Lower leg skin (tissue), 4 donors: ENCODE measurements around the gene TJAP1. TPM values are rescaled to one million over a fixed set of nuclear protein-coding genes. Genes with fewer than 3 reads are reported as not detected.

ENCODE experiments used
- DNase-seq, 2 donors: peaks; one replicate each; pipeline ENCODE4 v3.0.0-alpha.2; 2019; ENCODE audit warnings: low spot score in 2 of 2
- H3K4me3 ChIP-seq: fragments of 200-600 bp; sonication (generic); 2 replicates; pipeline ENCODE4 v1.5.1; 2017; ENCODE audit warnings: mild to moderate bottlenecking, low read depth; ENCODE audit not compliant: poor library complexity, severe bottlenecking
- POLR2A ChIP-seq, 2 donors: fragments of 450-650 bp; IDR thresholded peaks; one replicate each; pipeline ENCODE4 v1.6.1; 2016 to 2017; ENCODE audit warnings: antibody characterized with exemption in 2 of 2, mild to moderate bottlenecking in 1 of 2, moderate library complexity in 1 of 2
- WGBS, 2 donors: methylation state at CpG; one replicate each; pipeline ENCODE4 v1.1.5; 2018; 5-methylcytosine and 5-hydroxymethylcytosine counted together
- intact Hi-C: fragments of 100-400 bp; cut with DNase I; formaldehyde crosslinking; loops from one replicate; pipeline ENCODE4 v1.15.0; 2023; ENCODE audit warnings: low total_unique reads
- total RNA-seq, 4 donors: library from RNA; depleted of rRNA; stranded (reverse); fragments of >200 nt; gene quantifications; one replicate each; pipeline ENCODE4 v1.1.0, GENCODE V29; 2016
- TF ChIP-seq, protein P1 (sequence below), 3 donors: fragments of 450-650 bp; IDR thresholded peaks; one replicate each; pipeline ENCODE4 v1.5.1; 2016; ENCODE audit warnings: antibody characterized with exemption in 3 of 3, mild to moderate bottlenecking in 3 of 3, moderate library complexity in 2 of 3

The TJAP1 gene
- total RNA-seq, 4 donors from 2014 or later, result 15.9 to 30.4 (median 23.8) TPM

- intact Hi-C loops, result loop anchor here (5.0 kb wide), 1 partner anchor 57 kb away; no protein-coding TSS in a partner anchor
- H3K4me3 ChIP-seq, result no peak overlapping the region
- TF ChIP-seq, protein P1, sequence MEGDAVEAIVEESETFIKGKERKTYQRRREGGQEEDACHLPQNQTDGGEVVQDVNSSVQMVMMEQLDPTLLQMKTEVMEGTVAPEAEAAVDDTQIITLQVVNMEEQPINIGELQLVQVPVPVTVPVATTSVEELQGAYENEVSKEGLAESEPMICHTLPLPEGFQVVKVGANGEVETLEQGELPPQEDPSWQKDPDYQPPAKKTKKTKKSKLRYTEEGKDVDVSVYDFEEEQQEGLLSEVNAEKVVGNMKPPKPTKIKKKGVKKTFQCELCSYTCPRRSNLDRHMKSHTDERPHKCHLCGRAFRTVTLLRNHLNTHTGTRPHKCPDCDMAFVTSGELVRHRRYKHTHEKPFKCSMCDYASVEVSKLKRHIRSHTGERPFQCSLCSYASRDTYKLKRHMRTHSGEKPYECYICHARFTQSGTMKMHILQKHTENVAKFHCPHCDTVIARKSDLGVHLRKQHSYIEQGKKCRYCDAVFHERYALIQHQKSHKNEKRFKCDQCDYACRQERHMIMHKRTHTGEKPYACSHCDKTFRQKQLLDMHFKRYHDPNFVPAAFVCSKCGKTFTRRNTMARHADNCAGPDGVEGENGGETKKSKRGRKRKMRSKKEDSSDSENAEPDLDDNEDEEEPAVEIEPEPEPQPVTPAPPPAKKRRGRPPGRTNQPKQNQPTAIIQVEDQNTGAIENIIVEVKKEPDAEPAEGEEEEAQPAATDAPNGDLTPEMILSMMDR (IDR thresholded peaks at IDR 0.05), result no peak
- no peak for TF ChIP-seq POLR2A (IDR thresholded peaks at IDR 0.05)
- 86 to 88% methylated on average over 12 to 13 of the region's 13 CpGs for WGBS, 2 donors
- no peak for DNase-seq
Observed at GRCh38 chr6:43450699-43451131, 26.7 kb upstream of the TJAP1 start.

DNA sequence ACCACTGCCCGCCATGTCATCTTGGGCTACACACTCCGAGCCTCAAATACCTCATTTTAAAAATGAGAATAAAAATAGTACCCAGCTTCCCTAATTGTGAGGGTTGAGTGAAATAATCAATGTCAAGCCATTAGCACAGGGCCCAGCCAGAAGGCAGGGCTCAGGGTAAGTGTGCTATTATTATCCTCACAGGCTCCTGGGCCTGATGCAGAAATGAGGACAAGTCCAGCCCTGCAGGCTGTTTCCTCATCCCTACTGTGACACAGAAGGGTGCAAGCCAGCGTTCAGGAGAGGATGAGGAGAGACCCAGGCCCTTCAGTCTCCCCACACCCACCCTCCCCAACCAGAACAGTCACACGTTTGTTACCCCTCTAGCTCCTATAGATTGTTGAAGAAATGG, 26.0 kb upstream of the TJAP1 start:
- no peak for DNase-seq
- WGBS, 2 donors, result 52 to 72% methylated on average over 4 of the region's 4 CpGs
- TF ChIP-seq POLR2A (IDR thresholded peaks at IDR 0.05), result no peak
- TF ChIP-seq, protein P1 (IDR thresholded peaks at IDR 0.05), result no peak
- no peak overlapping the region for H3K4me3 ChIP-seq
- intact Hi-C loops, result loop anchor here (5.0 kb wide), 1 partner anchor 56 kb away; no protein-coding TSS in a partner anchor

DNA sequence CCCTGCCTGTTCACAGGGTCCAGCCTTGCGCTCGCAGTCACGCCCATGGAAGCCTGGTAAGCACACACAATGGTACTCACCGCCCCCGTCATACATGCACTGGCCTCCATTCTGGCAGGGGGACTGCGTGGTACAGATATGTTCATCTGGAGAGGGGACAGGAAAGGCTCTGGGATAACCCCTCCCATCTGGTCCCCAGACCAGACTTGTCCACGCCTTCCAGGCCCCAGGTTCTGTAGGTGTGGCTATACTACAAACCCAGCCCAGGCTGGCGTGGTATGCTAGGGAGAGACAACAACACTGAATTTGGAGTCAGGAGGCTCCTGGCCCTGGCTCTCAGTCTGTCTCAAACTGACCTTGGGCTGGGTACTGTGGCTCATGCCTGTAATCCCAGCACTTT, 25.4 kb upstream of the TJAP1 start:
- intact Hi-C loops, result loop anchor here (5.0 kb wide), 1 partner anchor 55 kb away; no protein-coding TSS in a partner anchor
- WGBS, 2 donors, result 71 to 72% methylated on average over 8 of the region's 8 CpGs
- DNase-seq, result no peak
- TF ChIP-seq, protein P1 (IDR thresholded peaks at IDR 0.05), result no peak
- no peak for TF ChIP-seq POLR2A (IDR thresholded peaks at IDR 0.05)
- H3K4me3 ChIP-seq, result no peak overlapping the region

GRCh38 chr6:43452896-43453295, 24.5 kb upstream of the TJAP1 start:
- no peak for DNase-seq
- intact Hi-C loops, result loop anchor here (5.0 kb wide), 1 partner anchor 54 kb away; no protein-coding TSS in a partner anchor
- no peak for TF ChIP-seq POLR2A (IDR thresholded peaks at IDR 0.05)
- TF ChIP-seq, protein P1 (IDR thresholded peaks at IDR 0.05), result no peak
- 80 to 85% methylated on average over 4 of the region's 4 CpGs for WGBS, 2 donors
- no peak overlapping the region for H3K4me3 ChIP-seq

DNA sequence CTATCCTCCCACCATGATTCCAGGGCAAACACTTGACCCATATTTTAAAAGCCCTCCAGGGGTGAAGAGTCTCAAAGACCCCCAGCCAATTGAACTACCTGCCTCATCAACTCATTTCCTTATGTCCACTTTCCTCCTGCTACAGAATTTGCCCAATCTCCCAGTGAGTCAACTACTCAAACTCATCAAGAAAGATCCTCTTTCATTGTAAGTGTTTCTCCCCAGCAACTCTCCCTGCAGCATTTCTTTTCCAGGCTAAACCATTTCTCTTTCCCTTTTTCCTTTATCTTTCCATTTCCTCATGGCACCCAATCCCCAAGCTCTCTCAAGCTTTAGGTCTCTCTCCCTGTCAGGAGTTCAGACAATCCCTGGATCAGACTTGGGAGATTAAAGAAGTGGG, 23.5 kb upstream of the TJAP1 start:
- intact Hi-C loops, result loop anchor here (5.0 kb wide), 1 partner anchor 53 kb away; no protein-coding TSS in a partner anchor
- no peak overlapping the region for H3K4me3 ChIP-seq
- DNase-seq, result no peak
- no peak for TF ChIP-seq POLR2A (IDR thresholded peaks at IDR 0.05)
- TF ChIP-seq, protein P1 (IDR thresholded peaks at IDR 0.05), result no peak

DNA sequence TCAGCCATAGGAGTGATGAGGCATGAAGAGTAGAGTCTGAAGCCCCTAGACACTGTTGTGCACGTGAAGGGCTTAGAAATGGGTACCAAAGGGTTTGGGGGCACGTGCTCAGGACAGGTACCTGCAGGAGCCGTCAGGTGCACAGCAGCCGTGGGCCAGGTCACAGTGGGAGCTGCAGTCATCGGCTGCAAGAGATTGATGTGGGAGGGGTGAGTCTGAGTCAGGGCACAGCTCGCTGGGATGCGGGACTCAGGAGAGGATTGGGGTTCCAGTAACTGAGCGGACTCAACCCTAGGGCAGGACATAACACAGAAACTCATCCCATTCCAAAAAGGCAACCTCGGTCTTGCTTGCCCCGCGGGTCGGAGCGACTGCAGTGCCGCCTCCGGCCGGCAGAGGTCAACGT, 23.1 kb upstream of the TJAP1 start:
- intact Hi-C loops, result loop anchor here (5.0 kb wide), 1 partner anchor 53 kb away; no protein-coding TSS in a partner anchor
- no peak for TF ChIP-seq POLR2A (IDR thresholded peaks at IDR 0.05)
- TF ChIP-seq, protein P1 (IDR thresholded peaks at IDR 0.05), result peak in 1 of 3 donors; percentile 90
- H3K4me3 ChIP-seq, result no peak overlapping the region
- DNase-seq, result peak; percentile 78 to 95
- WGBS, 2 donors, result 8 to 15% methylated on average over 9 to 17 of the region's 17 CpGs
